HFF-Myc (cell line): ENCODE measurements around the gene DHRS13.

Experiments
- DNase-seq: peaks from one replicate; pipeline ENCODE4 v3.0.0-alpha.2; 2011; ENCODE audit warnings: low read depth; ENCODE audit errors: extremely low read depth
- H3K4me3 ChIP-seq: replicated peaks from 2 replicates; pipeline ENCODE4 v1.5.1; 2011; ENCODE audit warnings: low read depth, mild to moderate bottlenecking, control low read depth, low read length
- CTCF ChIP-seq: IDR thresholded peaks from 2 replicates; pipeline ENCODE4 v1.5.1; 2012; ENCODE audit warnings: mild to moderate bottlenecking, low read depth, low read length, control low read depth; ENCODE audit errors: missing control alignments

DHRS13 gene

GRCh38 chr17:28858801-28859355, 44.0 kb downstream of the DHRS13 start:
- no peak overlapping the region for H3K4me3 ChIP-seq
- no peak for TF ChIP-seq CTCF
- DNase-seq = no peak

GRCh38 chr17:28857905-28858800, 44.7 kb downstream of the DHRS13 start:
- H3K4me3 ChIP-seq = no peak overlapping the region
- no peak for TF ChIP-seq CTCF
- no peak for DNase-seq

- no peak for TF ChIP-seq CTCF
- peak overlapping the region; percentile 89 for H3K4me3 ChIP-seq
- no peak for DNase-seq
Observed at GRCh38 chr17:28856028-28856574, 46.8 kb downstream of the DHRS13 start.

GRCh38 chr17:28855336-28855679, 47.6 kb downstream of the DHRS13 start:
- no peak for TF ChIP-seq CTCF
- DNase-seq = no peak
- H3K4me3 ChIP-seq = peak overlapping the region; percentile 89

- peak; percentile 68 for DNase-seq
- TF ChIP-seq CTCF = peak; percentile 6
- peak within 1 kb of the TSS; percentile 89 for H3K4me3 ChIP-seq
Observed at GRCh38 chr17:28854457-28855335, 48.2 kb downstream of the DHRS13 start, which contains the start of gene ERAL1. Gene ERAL1 (plus strand): TSS chr17:28855016. CDS start chr17:28855035, 19 bp downstream.

- no peak for DNase-seq
- no peak for TF ChIP-seq CTCF
- no peak overlapping the region for H3K4me3 ChIP-seq
Observed at GRCh38 chr17:28853295-28853694, 49.6 kb downstream of the DHRS13 start.
